ENCODE measurements around the gene RPL37A.
"Not testable (repeated sequence)": the region's sequence is repeated elsewhere in the genome, so short reads cannot be mapped to it uniquely, and the experiment has no call there.

The RPL37A gene

GRCh38 chr2:216517447-216518225, 19.0 kb downstream of the RPL37A start:
- no peak for DNase-seq (ENCODE audit: low read depth)

- DNase-seq (ENCODE audit: low read depth): not testable (repeated sequence)
Observed at GRCh38 chr2:216518566-216519119, 20.0 kb downstream of the RPL37A start.

- DNase-seq (ENCODE audit: low read depth): peak; percentile 87
Observed at GRCh38 chr2:216519154-216519762, 20.6 kb downstream of the RPL37A start.

- peak; percentile 61 for DNase-seq (ENCODE audit: low read depth)
Observed at GRCh38 chr2:216520112-216520511, 21.5 kb downstream of the RPL37A start.

GRCh38 chr2:216522892-216523502, 24.4 kb downstream of the RPL37A start:
- DNase-seq (ENCODE audit: low read depth): no peak

GRCh38 chr2:216525972-216526371, 27.3 kb downstream of the RPL37A start:
- DNase-seq (ENCODE audit: low read depth): no peak

GRCh38 chr2:216526939-216527338, 28.3 kb downstream of the RPL37A start:
- no peak for DNase-seq (ENCODE audit: low read depth)

- no peak for DNase-seq (ENCODE audit: low read depth)
Observed at GRCh38 chr2:216527600-216527999, 29.0 kb downstream of the RPL37A start.

- DNase-seq (ENCODE audit: low read depth): no peak
Observed at GRCh38 chr2:216532562-216532961, 33.9 kb downstream of the RPL37A start.

GRCh38 chr2:216533609-216534008, 35.0 kb downstream of the RPL37A start:
- no peak for DNase-seq (ENCODE audit: low read depth)

GRCh38 chr2:216534809-216535208, 36.2 kb downstream of the RPL37A start:
- DNase-seq (ENCODE audit: low read depth): no peak

GRCh38 chr2:216535454-216535995, 36.9 kb downstream of the RPL37A start:
- DNase-seq (ENCODE audit: low read depth): peak; percentile 97

GRCh38 chr2:216536734-216537210, 38.1 kb downstream of the RPL37A start:
- DNase-seq (ENCODE audit: low read depth): peak; percentile 74

- no peak for DNase-seq (ENCODE audit: low read depth)
Observed at GRCh38 chr2:216537366-216537765, 38.7 kb downstream of the RPL37A start.

- DNase-seq (ENCODE audit: low read depth): no peak
Observed at GRCh38 chr2:216538538-216538937, 39.9 kb downstream of the RPL37A start.

- no peak for DNase-seq (ENCODE audit: low read depth)
Observed at GRCh38 chr2:216539120-216539519, 40.5 kb downstream of the RPL37A start.

- no peak for DNase-seq (ENCODE audit: low read depth)
Observed at GRCh38 chr2:216539791-216540241, 41.2 kb downstream of the RPL37A start.

- DNase-seq (ENCODE audit: low read depth): no peak
Observed at GRCh38 chr2:216540920-216541319, 42.3 kb downstream of the RPL37A start.

- no peak for DNase-seq (ENCODE audit: low read depth)
Observed at GRCh38 chr2:216541505-216541904, 42.9 kb downstream of the RPL37A start.

GRCh38 chr2:216545359-216545758, 46.7 kb downstream of the RPL37A start:
- DNase-seq (ENCODE audit: low read depth): peak; percentile 56

- DNase-seq (ENCODE audit: low read depth): no peak
Observed at GRCh38 chr2:216546241-216546640, 47.6 kb downstream of the RPL37A start.

- DNase-seq (ENCODE audit: low read depth): peak; percentile 78
Observed at GRCh38 chr2:216546641-216547403, 48.2 kb downstream of the RPL37A start.
